IMR-90 (cell line): ENCODE results near the gene ENKUR. TPM values are rescaled to one million over a fixed set of nuclear protein-coding genes. Genes with fewer than 3 reads are reported as not detected.

Source experiments
- ATAC-seq: fragments of 200-7000 bp; cut with Tn5 transposase; 2 replicates; pipeline ENCODE4 v1.9.1; 2020; ENCODE audit warnings: low read depth, mild to moderate bottlenecking, moderate library complexity
- BruUV-seq: library from RNA; stranded (reverse); fragments of 400-500 nt; replicated peaks from 2 replicates; lab custom pipeline; 2021; lab: Mats Ljungman, UMichigan
- CTCF ChIA-PET: fragments of 300-600 bp; formaldehyde crosslinking; extraction: SDS; loops from one replicate; lab custom pipeline; 2021; ENCODE audit warnings: antibody characterized with exemption; lab: Yijun Ruan, JAX
- POLR2A ChIA-PET: fragments of 300-600 bp; sonication (Branson Sonifier 250); formaldehyde crosslinking; loops from one replicate; lab custom pipeline; 2022; ENCODE audit warnings: antibody characterized with exemption; ENCODE audit not compliant: unreplicated experiment; lab: Charles Lee
- DNase-seq: peaks from one replicate; pipeline ENCODE4 v3.0.0; 2013
- H2AFZ ChIP-seq: replicated peaks from 2 replicates; pipeline ENCODE3; 2013; ENCODE audit warnings: low read length, mild to moderate bottlenecking; ENCODE audit not compliant: poor library complexity
- H2AK5ac ChIP-seq: 2 replicates; pipeline ENCODE4 v1.6.1; 2013; ENCODE audit warnings: low read depth, low read length, inconsistent platforms
- H2AK9ac ChIP-seq: replicated peaks from 2 replicates; pipeline ENCODE3; 2013; ENCODE audit warnings: mild to moderate bottlenecking, low read depth, low read length, moderate library complexity; ENCODE audit not compliant: poor library complexity
- H2BK120ac ChIP-seq: 2 replicates; pipeline ENCODE4 v1.6.1; 2013; ENCODE audit warnings: low read depth, low read length, inconsistent platforms
- H2BK15ac ChIP-seq: 3 replicates; pipeline ENCODE4 v1.6.1; 2013; ENCODE audit warnings: low read depth, low read length, inconsistent platforms
- H2BK20ac ChIP-seq: 2 replicates; pipeline ENCODE4 v1.6.1; 2013; ENCODE audit warnings: low read depth, mild to moderate bottlenecking, inconsistent platforms, low read length, moderate library complexity
- H2BK5ac ChIP-seq: 2 replicates; pipeline ENCODE4 v1.6.1; 2013; ENCODE audit warnings: mild to moderate bottlenecking, low read depth, low read length, inconsistent platforms; ENCODE audit not compliant: poor library complexity, severe bottlenecking
- H3K14ac ChIP-seq: replicated peaks from 2 replicates; pipeline ENCODE4 v1.6.1; 2013; ENCODE audit warnings: low read depth, low read length, inconsistent platforms
- H3K18ac ChIP-seq: 2 replicates; pipeline ENCODE4 v1.6.1; 2013; ENCODE audit warnings: low read depth, low read length, control low read depth
- H3K23ac ChIP-seq: 2 replicates; pipeline ENCODE4 v1.6.1; 2013; ENCODE audit warnings: low read depth, low read length, inconsistent platforms
- H3K27ac ChIP-seq: 2 replicates; pipeline ENCODE4 v1.5.1; 2013; ENCODE audit warnings: mild to moderate bottlenecking, control low read depth, low read length; ENCODE audit not compliant: insufficient read depth
- H3K27me3 ChIP-seq: 2 replicates; pipeline ENCODE4 v1.6.1; 2013; ENCODE audit warnings: low read length; ENCODE audit not compliant: control insufficient read depth, insufficient read depth
- H3K36me3 ChIP-seq: 2 replicates; pipeline ENCODE4 v1.6.1; 2013; ENCODE audit warnings: low read length, mixed read lengths; ENCODE audit not compliant: control insufficient read depth, insufficient read depth
- H3K4ac ChIP-seq: 2 replicates; pipeline ENCODE4 v1.6.1; 2013; ENCODE audit warnings: low read depth, low read length, inconsistent platforms
- H3K4me1 ChIP-seq: 2 replicates; pipeline ENCODE4 v1.6.1; 2013; ENCODE audit warnings: low read length, mixed read lengths; ENCODE audit not compliant: control insufficient read depth, insufficient read depth
- H3K4me2 ChIP-seq: 2 replicates; pipeline ENCODE4 v1.6.1; 2013; ENCODE audit warnings: low read depth, mild to moderate bottlenecking, control low read depth, low read length, moderate library complexity
- H3K4me3 ChIP-seq: 2 replicates; pipeline ENCODE4 v1.5.1; 2013; ENCODE audit warnings: low read depth, mild to moderate bottlenecking, control low read depth, low read length, moderate library complexity; ENCODE audit not compliant: insufficient read depth
- H3K56ac ChIP-seq: 2 replicates; pipeline ENCODE4 v1.6.1; 2013; ENCODE audit warnings: low read length, inconsistent platforms; ENCODE audit not compliant: insufficient read depth; ENCODE audit errors: extremely low read depth
- H3K79me1 ChIP-seq, 2 experiments: 2 replicates each; pipeline ENCODE4 v1.6.1; 2013; ENCODE audit warnings: low read length in 2 of 2, inconsistent platforms in 1 of 2, low read depth in 1 of 2
- H3K9ac ChIP-seq: 2 replicates; pipeline ENCODE4 v1.6.1; 2013; ENCODE audit warnings: low read depth, low read length, control low read depth
- H3K9me1 ChIP-seq: 2 replicates; pipeline ENCODE4 v1.6.1; 2013; ENCODE audit warnings: low read length, inconsistent platforms; ENCODE audit not compliant: insufficient read depth
- H3K9me3 ChIP-seq: 2 replicates; pipeline ENCODE4 v1.6.1; 2013; ENCODE audit warnings: low read length; ENCODE audit not compliant: control insufficient read depth, insufficient read depth
- H4K20me1 ChIP-seq: 2 replicates; pipeline ENCODE4 v1.6.1; 2013; ENCODE audit warnings: low read length, inconsistent platforms; ENCODE audit not compliant: insufficient read depth
- H4K5ac ChIP-seq: 2 replicates; pipeline ENCODE4 v1.6.1; 2013; ENCODE audit warnings: mild to moderate bottlenecking, low read depth, low read length, control low read depth
- H4K8ac ChIP-seq, 2 experiments: 2 replicates each; pipeline ENCODE4 v1.6.1; 2013; ENCODE audit warnings: low read depth in 2 of 2, low read length in 2 of 2, control low read depth in 1 of 2, inconsistent platforms in 1 of 2
- H4K91ac ChIP-seq: 2 replicates; pipeline ENCODE4 v1.6.1; 2013; ENCODE audit warnings: low read depth, low read length, inconsistent platforms; ENCODE audit not compliant: insufficient read depth
- CEBPB ChIP-seq: IDR thresholded peaks from 2 replicates; pipeline ENCODE4 v1.6.1; 2012; ENCODE audit warnings: low read depth, low read length, improper control_type of control experiment
- MXI1 ChIP-seq: IDR thresholded peaks from 2 replicates; pipeline ENCODE4 v1.6.1; 2012; ENCODE audit warnings: low read depth, mild to moderate bottlenecking, low read length, moderate library complexity, borderline replicate concordance
- POLR2A ChIP-seq: IDR thresholded peaks from 2 replicates; pipeline ENCODE4 v1.6.1; 2012; ENCODE audit warnings: mild to moderate bottlenecking, low read depth, low read length
- RAD21 ChIP-seq: IDR thresholded peaks from 2 replicates; pipeline ENCODE4 v1.6.1; 2012; ENCODE audit warnings: low read length, improper control_type of control experiment
- WGBS, 2 experiments: methylation state at CpG; one replicate each; pipeline versions ENCODE4 v1.1.5 to v1.1.7; 2013; ENCODE audit warnings: missing lambda C conversion rate in 2 of 2; ENCODE audit not compliant: insufficient read length in 1 of 2; ENCODE audit errors: extremely low coverage in 2 of 2; 5-methylcytosine and 5-hydroxymethylcytosine counted together
- dilution Hi-C: fragments of 300-500 bp; cut with HindIII; formaldehyde crosslinking; loops from one replicate; pipeline ENCODE4 v1.14.3; 2018; ENCODE audit warnings: low sequenced_read_pairs; ENCODE audit not compliant: unreplicated experiment
- in situ Hi-C: fragments of 300-500 bp; cut with MboI; formaldehyde crosslinking; loops from 3 replicates; pipeline ENCODE4 v1.14.3; 2019; ENCODE audit warnings: low sequenced_read_pairs, inconsistent platforms, mixed read lengths
- intact Hi-C: fragments of 100-400 bp; cut with micrococcal nuclease; formaldehyde crosslinking; loops from 2 replicates; pipeline ENCODE4 v1.10.0; 2022
- polyA plus RNA-seq, 3 experiments: library from polyadenylated mRNA; depleted of rRNA; stranded (reverse); fragments of >200 nt; gene quantifications; 2 replicates each; pipeline ENCODE4 v1.2.3, GENCODE V29; 2012; ENCODE audit warnings: low replicate concordance in 1 of 3
- total RNA-seq: library from RNA; depleted of rRNA; stranded (reverse); fragments of >200 nt; gene quantifications from 2 replicates; pipeline ENCODE4 v1.2.3, GENCODE V29; 2012

The ENKUR gene
- total and polyA plus RNA-seq, 2 of the 4 experiments (the other 2 are of a cell fraction): not detected

DNA sequence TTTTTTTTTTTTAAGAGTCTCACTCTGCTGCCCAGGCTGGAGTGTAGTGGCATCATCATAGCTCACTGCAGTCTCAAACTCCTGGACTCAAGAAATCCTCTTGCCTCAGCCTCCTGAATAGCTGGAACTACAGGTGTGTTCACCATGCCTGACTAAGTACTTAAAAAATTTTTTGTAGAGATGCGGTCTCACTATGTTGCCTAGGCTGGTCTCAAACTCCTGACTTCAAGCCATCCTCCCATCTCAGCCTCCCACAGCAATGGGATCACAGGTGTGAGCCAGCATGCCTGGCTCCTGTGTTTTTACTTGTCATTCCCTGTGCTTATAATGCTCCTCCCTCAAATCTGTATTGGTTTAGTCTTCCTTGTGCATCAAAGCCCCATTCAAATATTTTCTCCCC is 47.2 kb upstream of the ENKUR start:
- in situ Hi-C loops: no loop called here
- Histone ChIP-seq H2BK120ac (no peak overlapping the region), H3K4me1 (peaks cover 5% of the 10 kb centered on the region; the same call in 1 of the 2 replicates), H3K27ac (no peak overlapping the region), H3K79me1 (no peaks in the 10 kb centered on the region), H3K14ac (no peak overlapping the region), H3K36me3 (no peaks in the 10 kb centered on the region), H3K18ac (no peak overlapping the region), H3K9me3 (no peaks in the 10 kb centered on the region), H4K5ac (no peak overlapping the region), H3K4me2 (no peak overlapping the region), H3K9me1 (0 out of 2 replicates have a peak, but pooled peaks cover 3% of the 10 kb centered on the region), H2AK5ac (no peak overlapping the region), H3K27me3 (no peaks in the 10 kb centered on the region), H4K8ac (no peak overlapping the region), H3K4me3 (no peak overlapping the region), H3K23ac (no peak overlapping the region), H2BK15ac (no peak overlapping the region), H2BK20ac (no peak overlapping the region), H2AK9ac (no peak overlapping the region), H3K4ac (no peak overlapping the region), H3K56ac (no peak overlapping the region), H2BK5ac (no peak overlapping the region), H4K20me1 (no peaks in the 10 kb centered on the region), H3K9ac (no peak overlapping the region), H4K91ac (no peak overlapping the region), H2AFZ (no peak overlapping the region)
- ChIA-PET CTCF (no interaction called here), POLR2A (no interaction called here)
- DNase-seq (no peak), ATAC-seq (no peak)
- dilution Hi-C loops: no loop called here
- BruUV-seq: no TSS peak
- 78% methylated on average over 1 of the region's 1 CpG; no CpG with 5 or more reads in 1 of the 2 experiments for WGBS, 2 experiments
- TF ChIP-seq POLR2A: no peak
- no peak for TF ChIP-seq MXI1
- no peak for TF ChIP-seq RAD21
- no peak for TF ChIP-seq CEBPB
- intact Hi-C loops: no loop called here
